HCT116 (cell line): ENCODE results near the gene STIMATE. TPM values are rescaled to one million over a fixed set of nuclear protein-coding genes. Genes with fewer than 3 reads are reported as not detected.

Source experiments
- ATAC-seq: fragments of 200-7000 bp; cut with Tn5 transposase; 2 replicates; pipeline ENCODE4 v1.9.1; 2020; ENCODE audit warnings: mild to moderate bottlenecking, moderate library complexity
- BruUV-seq: library from RNA; stranded (reverse); fragments of 400-500 nt; replicated peaks from 2 replicates; lab custom pipeline; 2021; lab: Mats Ljungman, UMichigan
- CTCF ChIA-PET: fragments of 300-600 bp; sonication (Branson Sonifier 250); formaldehyde crosslinking; loops from one replicate; lab custom pipeline; 2021; ENCODE audit warnings: antibody characterized with exemption; lab: Charles Lee
- POLR2A ChIA-PET: fragments of 300-600, 350-600 bp; sonication (Branson Sonifier 250); formaldehyde crosslinking; loops from one replicate; lab custom pipeline; 2021; ENCODE audit warnings: antibody characterized with exemption; lab: Charles Lee
- RAD21 ChIA-PET, 2 experiments: fragments of 300-600 bp; sonication (Branson Sonifier 250); formaldehyde crosslinking; loops; one replicate each; lab custom pipeline; 2023; ENCODE audit warnings: low total read pairs in 2 of 2; ENCODE audit not compliant: uncharacterized antibody in 2 of 2, unreplicated experiment in 2 of 2, low non-redundant PET in 1 of 2; lab: Charles Lee
- DNase-seq: peaks from one replicate; pipeline ENCODE4 v3.0.0-alpha.2; 2010; ENCODE audit warnings: low read depth, low spot score
- H2AFZ ChIP-seq: fragments of 200-600 bp; shearing (Covaris generic), sonication (generic); 2 replicates; pipeline ENCODE4 v1.6.1; 2017; ENCODE audit warnings: low read depth, mixed run types, mixed read lengths, antibody characterized with exemption, low read length; ENCODE audit not compliant: poor library complexity, severe bottlenecking
- H3K27ac ChIP-seq: 2 replicates; pipeline ENCODE4 v1.5.1; 2012; ENCODE audit warnings: low read depth, low read length
- H3K27me3 ChIP-seq: fragments of 200-600 bp; sonication (generic); 2 replicates; pipeline ENCODE4 v1.6.1; 2016; ENCODE audit warnings: mixed run types, low read length, mixed read lengths; ENCODE audit not compliant: insufficient read depth
- H3K36me3 ChIP-seq, 2 experiments: fragments of 200-500 bp in 1 of 2; fragments of 200-600 bp in 1 of 2; sonication (Bioruptor generic) in 1 of 2; sonication (generic) in 1 of 2; 2 replicates each; pipeline versions ENCODE4 v1.5.1 to v1.6.1; 2014 to 2016; ENCODE audit warnings: low read length in 2 of 2, inconsistent platforms in 1 of 2, mixed read lengths in 1 of 2, mixed run types in 1 of 2; ENCODE audit not compliant: insufficient read depth in 2 of 2, control insufficient read depth in 1 of 2
- H3K4me1 ChIP-seq, 2 experiments: fragments of 200-600 bp in 1 of 2; sonication (generic) in 1 of 2; 2 replicates each; pipeline versions ENCODE4 v1.5.1 to v1.6.1; 2012 to 2017; ENCODE audit warnings: low read length in 2 of 2, inconsistent platforms in 1 of 2, mild to moderate bottlenecking in 1 of 2, mixed read lengths in 1 of 2, mixed run types in 1 of 2, moderate library complexity in 1 of 2; ENCODE audit not compliant: insufficient read depth in 2 of 2, control insufficient read depth in 1 of 2
- H3K4me2 ChIP-seq: fragments of 200-600 bp; sonication (generic); 2 replicates; pipeline ENCODE4 v1.6.1; 2017; ENCODE audit warnings: mixed run types, low read length, mixed read lengths
- H3K4me3 ChIP-seq, 2 experiments: fragments of 200-600 bp in 1 of 2; sonication (generic) in 1 of 2; replicated peaks in 1 of 2; 2 replicates each; pipeline ENCODE4 v1.5.1; 2011 to 2016; ENCODE audit warnings: low read length in 2 of 2, control low read depth in 1 of 2, low read depth in 1 of 2, mild to moderate bottlenecking in 1 of 2, mixed read lengths in 1 of 2, mixed run types in 1 of 2
- H3K79me2 ChIP-seq: fragments of 200-600 bp; sonication (generic); 2 replicates; pipeline ENCODE4 v1.6.1; 2017; ENCODE audit warnings: mild to moderate bottlenecking, mixed run types, low read length, moderate library complexity, mixed read lengths; ENCODE audit not compliant: insufficient read depth
- H3K9ac ChIP-seq: fragments of 200-600 bp; sonication (generic); 2 replicates; pipeline ENCODE4 v1.6.1; 2016; ENCODE audit warnings: low read length, mixed read lengths
- H3K9me2 ChIP-seq: fragments of 200-600 bp; sonication (generic), shearing (Covaris generic); 2 replicates; pipeline ENCODE4 v1.6.1; 2017; ENCODE audit warnings: mixed run types, mild to moderate bottlenecking, moderate library complexity; ENCODE audit not compliant: insufficient read depth
- H3K9me3 ChIP-seq, 2 experiments: fragments of 200-500 bp in 1 of 2; fragments of 200-600 bp in 1 of 2; sonication (Bioruptor generic) in 1 of 2; sonication (generic) in 1 of 2; 2 replicates each; pipeline ENCODE4 v1.6.1; 2014 to 2017; ENCODE audit warnings: low read length in 2 of 2, mixed read lengths in 2 of 2, inconsistent platforms in 1 of 2, low read depth in 1 of 2, mild to moderate bottlenecking in 1 of 2, mixed run types in 1 of 2, moderate library complexity in 1 of 2; ENCODE audit not compliant: control insufficient read depth in 1 of 2, insufficient read depth in 1 of 2
- H4K20me1 ChIP-seq: fragments of 200-600 bp; sonication (generic), shearing (Covaris generic); 2 replicates; pipeline ENCODE4 v1.6.1; 2017; ENCODE audit warnings: mixed run types, mild to moderate bottlenecking, moderate library complexity; ENCODE audit not compliant: insufficient read depth
- ATF3 ChIP-seq: IDR thresholded peaks from 2 replicates; pipeline ENCODE4 v1.6.1; 2012
- CEBPB ChIP-seq: IDR thresholded peaks from 2 replicates; pipeline ENCODE4 v1.6.1; 2012; ENCODE audit warnings: low read depth
- ELF1 ChIP-seq: IDR thresholded peaks from 2 replicates; pipeline ENCODE4 v1.6.1; 2012; ENCODE audit warnings: low read depth, borderline replicate concordance
- FOSL1 ChIP-seq: IDR thresholded peaks from 2 replicates; pipeline ENCODE4 v1.6.1; 2012; ENCODE audit warnings: low read depth
- TCF7L2 ChIP-seq: IDR thresholded peaks from 2 replicates; pipeline ENCODE4 v1.7.0; 2011; ENCODE audit warnings: borderline replicate concordance, inconsistent platforms; ENCODE audit not compliant: insufficient read depth, insufficient read length; ENCODE audit errors: extremely low read depth
- YY1 ChIP-seq: IDR thresholded peaks from 2 replicates; pipeline ENCODE4 v1.6.1; 2011; ENCODE audit warnings: low read length, low read depth, moderate library complexity, mild to moderate bottlenecking; ENCODE audit not compliant: insufficient replicate concordance; ENCODE audit errors: extremely low read depth
- ZBTB33 ChIP-seq: IDR thresholded peaks from 2 replicates; pipeline ENCODE4 v1.6.1; 2011; ENCODE audit warnings: mild to moderate bottlenecking, low read length, moderate library complexity; ENCODE audit not compliant: insufficient replicate concordance; ENCODE audit errors: extremely low read depth
- ZFX ChIP-seq: fragments of 450-650 bp; IDR thresholded peaks from 2 replicates; pipeline ENCODE4 v1.6.1; 2017
- ZNF274 ChIP-seq: fragments of 200-500 bp; sonication (Bioruptor generic); IDR thresholded peaks from 2 replicates; pipeline ENCODE4 v1.6.1; 2014; ENCODE audit warnings: mild to moderate bottlenecking, low read depth, low read length, inconsistent platforms
- intact Hi-C: fragments of 100-400 bp; cut with micrococcal nuclease; formaldehyde crosslinking; loops from 2 replicates; pipeline ENCODE4 v1.10.0; 2022
- total RNA-seq: library from RNA; stranded (reverse); gene quantifications from one replicate; pipeline ENCODE4 v1.2.1, GENCODE V29; 2021; ENCODE audit not compliant: unreplicated experiment
- TF ChIP-seq, protein P1 (sequence below): IDR thresholded peaks from 2 replicates; pipeline ENCODE4 v1.6.1; 2012

STIMATE gene
- total RNA-seq, 1 experiment from 2014 or later: 20.2 TPM

GRCh38 chr3:52879581-52879980, 17.8 kb downstream of the STIMATE start:
- no peak overlapping the region for H3K4me3 ChIP-seq
- CTCF ChIA-PET: interaction anchor here (1.0 kb wide), 1 partner anchor 55 kb away, joined by 3 read pairs; no protein-coding TSS in a partner anchor
- no peaks in the 10 kb centered on the region for H3K9me2 ChIP-seq
- RAD21 ChIA-PET: no interaction called here
- H4K20me1 ChIP-seq: no peaks in the 10 kb centered on the region
- H3K4me2 ChIP-seq: no peak overlapping the region
- no peak overlapping the region for H3K9ac ChIP-seq
- no peaks in the 10 kb centered on the region for H3K79me2 ChIP-seq
- BruUV-seq: no TSS peak
- no peaks in the 10 kb centered on the region for H3K9me3 ChIP-seq
- no peaks in the 10 kb centered on the region for H3K36me3 ChIP-seq
- ATAC-seq: no peak
- intact Hi-C loops: no loop called here
- no peak for TF ChIP-seq ZFX
- TF ChIP-seq ELF1: no peak
- TF ChIP-seq YY1: no peak
- TF ChIP-seq ZBTB33: no peak
- TF ChIP-seq ATF3: no peak
- TF ChIP-seq TCF7L2: no peak
- TF ChIP-seq, protein P1, sequence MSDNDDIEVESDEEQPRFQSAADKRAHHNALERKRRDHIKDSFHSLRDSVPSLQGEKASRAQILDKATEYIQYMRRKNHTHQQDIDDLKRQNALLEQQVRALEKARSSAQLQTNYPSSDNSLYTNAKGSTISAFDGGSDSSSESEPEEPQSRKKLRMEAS: no peak
- no peak for TF ChIP-seq ZNF274
- no peak for TF ChIP-seq FOSL1
- TF ChIP-seq CEBPB: no peak
- TF ChIP-seq, all 23 proteins: peak for 0
- no peak overlapping the region for H3K27ac ChIP-seq
- no peak for DNase-seq
- POLR2A ChIA-PET: no interaction called here
- H2AFZ ChIP-seq: no peak overlapping the region
- no peaks in the 10 kb centered on the region for H3K4me1 ChIP-seq
- no peaks in the 10 kb centered on the region for H3K27me3 ChIP-seq
